Gastroesophageal sphincter (tissue), 3 donors: Measurements from ENCODE around the gene IL1RAPL1.
"Not testable (repeated sequence)": the region's sequence is repeated elsewhere in the genome, so short reads cannot be mapped to it uniquely, and the experiment has no call there.

Source experiments
- CTCF ChIP-seq, 4 experiments: fragments of 200-600 bp in 2 of 4; fragments of 450-650 bp in 2 of 4; sonication (generic) in 1 of 4; IDR thresholded peaks; one replicate each; pipeline ENCODE4 v1.5.1; 2017 to 2019; ENCODE audit warnings: antibody characterized with exemption in 4 of 4, mild to moderate bottlenecking in 2 of 4, moderate library complexity in 2 of 4
- EP300 ChIP-seq: sonication (generic); formaldehyde crosslinking; IDR thresholded peaks from one replicate; pipeline ENCODE4 v1.6.1; 2017; ENCODE audit warnings: antibody characterized with exemption, mild to moderate bottlenecking
- POLR2A ChIP-seq, 2 donors: fragments of 450-650 bp; IDR thresholded peaks; one replicate each; pipeline ENCODE4 v1.6.1; 2017; ENCODE audit warnings: antibody characterized with exemption in 2 of 2, mild to moderate bottlenecking in 2 of 2, moderate library complexity in 1 of 2
- POLR2AphosphoS5 ChIP-seq: sonication (generic); formaldehyde crosslinking; IDR thresholded peaks from one replicate; pipeline ENCODE4 v1.6.1; 2017; ENCODE audit warnings: antibody characterized with exemption

- not testable (repeated sequence) for TF ChIP-seq CTCF (IDR thresholded peaks at IDR 0.05); POLR2AphosphoS5; POLR2A (IDR thresholded peaks at IDR 0.05); EP300
These were observed 745.8 kb downstream of the IL1RAPL1 start for GRCh38 chrX:29333091-29333490.
